ENCODE data around the gene RUNDC1.

The RUNDC1 gene

DNA sequence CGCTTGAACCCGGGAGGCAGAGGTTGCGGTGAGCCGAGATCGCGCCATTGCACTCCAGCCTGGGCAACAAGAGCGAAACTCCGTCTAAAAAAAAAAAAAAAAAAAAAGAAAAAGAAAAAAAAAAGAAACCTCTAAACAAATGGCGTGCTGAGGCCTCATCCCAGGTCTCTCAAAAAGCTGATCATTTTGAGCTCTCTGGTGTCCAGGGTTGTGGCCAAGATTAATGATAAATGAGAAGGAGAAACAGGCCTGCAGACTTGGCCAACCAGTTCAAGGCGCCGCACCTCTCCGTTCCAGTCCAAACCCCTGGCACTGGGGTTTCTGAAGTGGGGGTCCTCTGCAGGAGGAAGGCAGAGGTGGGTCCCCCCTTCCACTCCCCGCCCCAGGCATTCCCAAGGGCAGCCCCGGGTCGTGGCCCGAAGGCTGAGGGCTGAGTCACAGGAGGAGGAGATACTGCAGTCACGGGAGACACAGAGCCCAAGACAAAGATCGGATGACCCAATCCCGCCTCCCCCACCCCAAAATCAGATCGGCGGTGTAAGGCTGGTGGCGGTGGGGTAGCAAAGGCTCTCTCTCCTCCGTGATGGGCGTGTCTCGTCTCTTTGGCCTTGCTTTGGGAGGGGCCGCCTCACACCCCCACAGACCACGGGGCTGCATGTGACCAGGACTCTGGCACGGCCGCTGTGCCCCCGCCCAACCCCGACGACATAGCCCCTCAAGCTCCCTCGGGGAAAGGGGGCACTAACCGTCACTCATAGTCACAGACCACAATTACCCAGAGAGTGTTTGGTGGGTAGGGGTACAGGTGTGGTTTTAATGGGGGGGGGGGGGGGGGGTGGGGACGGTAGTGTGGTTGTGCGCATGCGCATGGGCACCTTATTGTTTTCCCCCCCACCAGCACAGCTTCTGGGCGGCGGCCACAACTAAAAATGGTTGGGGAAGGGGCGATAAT, 40.7 kb downstream of the RUNDC1 start:
- Histone ChIP-seq H3K9ac (ENCODE audit: low read length) (peak overlapping the region; percentile 88), H3K27ac (ENCODE audit: low read depth, low read length) (peak overlapping the region; percentile 76; the same call in 1 of the 2 replicates), H3K27me3 (ENCODE audit: control insufficient read depth, insufficient read depth, low read length) (no peaks in the 10 kb centered on the region), H3K36me3 (ENCODE audit: control insufficient read depth, insufficient read depth, low read length) (peaks cover 33% of the 10 kb centered on the region), H3K4me1 (ENCODE audit: control insufficient read depth, insufficient read depth, low read length) (peaks cover 20% of the 10 kb centered on the region), H3K4me3 (ENCODE audit: low read depth, low read length) (peak overlapping the region; percentile 100), H3K9me3 (ENCODE audit: control insufficient read depth, insufficient read depth, low read depth, low read length) (no peaks in the 10 kb centered on the region)

DNA sequence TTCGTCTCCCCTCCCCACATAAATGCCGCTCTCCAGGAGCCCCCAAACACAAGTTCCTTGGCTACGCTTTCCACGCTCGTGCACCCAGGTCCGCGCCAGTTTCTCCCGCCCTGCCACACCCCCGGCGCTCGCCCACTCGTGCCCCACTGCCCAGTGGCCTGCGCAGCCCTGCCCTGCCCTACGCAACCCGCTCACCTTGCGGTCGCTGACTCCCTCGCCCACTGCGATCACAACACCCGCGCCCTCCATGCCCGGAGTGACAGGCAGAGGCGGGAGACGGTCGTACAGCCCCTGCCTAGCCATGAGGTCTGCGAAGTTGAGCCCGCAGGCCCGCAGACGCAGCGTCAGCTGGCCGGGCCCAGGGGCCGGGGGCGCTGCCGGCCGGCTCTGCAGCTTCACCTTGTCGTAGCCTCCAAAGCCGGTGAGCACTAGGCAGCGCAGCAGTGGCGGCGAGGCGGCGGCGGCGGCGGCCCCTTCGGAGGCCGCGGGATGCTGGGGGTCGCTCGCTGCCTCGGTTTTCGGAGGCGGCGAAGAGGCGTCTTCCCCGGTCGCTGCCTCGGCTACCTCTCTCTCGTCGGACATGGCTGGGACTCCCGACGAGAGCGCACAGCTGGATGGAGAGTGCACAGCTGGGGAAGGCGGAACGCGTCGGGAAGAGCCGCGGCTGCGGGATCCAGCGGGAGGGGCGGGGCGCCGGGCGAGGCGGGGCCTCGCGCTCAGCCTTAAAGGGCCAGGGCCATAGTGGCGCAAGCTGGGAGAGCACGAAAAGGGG, 41.6 kb downstream of the RUNDC1 start, which contains the start of gene VAT1:
Gene VAT1, minus strand, starts transcription at position 645 of the 772 bp plus-strand sequence. Its CDS starts 63 bp downstream, at position 582.
- Histone ChIP-seq H3K4me1 (ENCODE audit: control insufficient read depth, insufficient read depth, low read length) (peaks cover 21% of the 10 kb centered on the region), H3K4me3 (ENCODE audit: low read depth, low read length) (peak within 1 kb of the TSS; percentile 100), H3K27ac (ENCODE audit: low read depth, low read length) (peak within 1 kb of the TSS; percentile 76; the same call in 1 of the 2 replicates), H3K9ac (ENCODE audit: low read length) (peak within 1 kb of the TSS; percentile 88), H3K36me3 (ENCODE audit: control insufficient read depth, insufficient read depth, low read length) (peaks cover 27% of the 10 kb centered on the region), H3K27me3 (ENCODE audit: control insufficient read depth, insufficient read depth, low read length) (no peaks in the 10 kb centered on the region), H3K9me3 (ENCODE audit: control insufficient read depth, insufficient read depth, low read depth, low read length) (no peaks in the 10 kb centered on the region)

DNA sequence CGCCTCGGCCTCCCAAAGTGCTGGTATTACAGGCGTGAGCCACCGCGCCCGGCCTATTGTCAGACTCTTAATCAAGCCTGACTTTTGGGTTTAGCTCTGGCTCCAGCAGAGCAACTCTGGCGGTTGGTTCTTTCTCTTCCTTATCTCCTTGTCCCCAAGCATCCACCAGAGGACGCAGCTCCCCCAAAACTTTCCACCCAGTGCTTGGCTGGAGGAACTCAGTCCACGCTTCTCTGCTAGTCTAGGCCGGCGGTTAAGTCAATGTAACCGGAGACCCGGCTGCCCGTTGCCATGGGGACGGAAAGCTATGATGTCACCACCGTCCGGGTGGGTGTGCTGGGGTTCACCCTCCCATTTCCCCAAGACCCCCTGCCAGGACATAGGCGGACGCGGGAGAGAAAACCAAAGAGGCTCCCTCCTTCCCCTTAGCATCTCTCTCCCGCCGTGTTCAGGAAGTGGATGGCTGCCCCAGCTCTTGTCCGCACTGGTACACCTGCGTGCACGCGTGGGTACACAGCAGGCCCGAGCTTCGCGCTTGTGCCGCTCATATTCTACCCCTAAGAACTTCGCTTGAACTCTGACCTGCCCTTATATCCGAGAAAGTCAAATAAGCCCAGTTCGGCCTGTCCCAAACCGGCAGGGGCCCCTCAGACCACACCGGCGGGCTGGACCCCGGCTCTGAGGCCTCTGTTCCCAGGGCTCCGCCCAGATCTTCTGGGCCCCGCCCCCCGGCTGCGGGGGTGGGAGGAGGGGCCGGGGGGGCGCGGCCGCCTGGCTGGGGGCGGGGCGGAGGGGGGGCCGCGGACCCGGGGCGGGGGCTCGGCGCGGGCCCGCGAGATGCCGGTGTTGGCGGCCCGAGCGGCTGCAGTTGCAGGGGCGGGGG, 44.3 kb downstream of the RUNDC1 start, which contains the start of gene RND2:
Gene RND2, plus strand, starts transcription at position 825 of the 883 bp plus-strand sequence. CDS start 117 bp downstream, outside the sequence.
- H3K4me3 ChIP-seq (ENCODE audit: low read depth, low read length) = peak within 1 kb of the TSS; percentile 90
- peaks cover 18% of the 10 kb centered on the region for H3K36me3 ChIP-seq (ENCODE audit: control insufficient read depth, insufficient read depth, low read length)
- no peaks in the 10 kb centered on the region for H3K9me3 ChIP-seq (ENCODE audit: control insufficient read depth, insufficient read depth, low read depth, low read length)
- peaks cover 34% of the 10 kb centered on the region for H3K4me1 ChIP-seq (ENCODE audit: control insufficient read depth, insufficient read depth, low read length)
- peak within 1 kb of the TSS; percentile 66 for H3K9ac ChIP-seq (ENCODE audit: low read length)
- no peaks in the 10 kb centered on the region for H3K27me3 ChIP-seq (ENCODE audit: control insufficient read depth, insufficient read depth, low read length)
- H3K27ac ChIP-seq (ENCODE audit: low read depth, low read length) = no peak within 1 kb of the TSS

DNA sequence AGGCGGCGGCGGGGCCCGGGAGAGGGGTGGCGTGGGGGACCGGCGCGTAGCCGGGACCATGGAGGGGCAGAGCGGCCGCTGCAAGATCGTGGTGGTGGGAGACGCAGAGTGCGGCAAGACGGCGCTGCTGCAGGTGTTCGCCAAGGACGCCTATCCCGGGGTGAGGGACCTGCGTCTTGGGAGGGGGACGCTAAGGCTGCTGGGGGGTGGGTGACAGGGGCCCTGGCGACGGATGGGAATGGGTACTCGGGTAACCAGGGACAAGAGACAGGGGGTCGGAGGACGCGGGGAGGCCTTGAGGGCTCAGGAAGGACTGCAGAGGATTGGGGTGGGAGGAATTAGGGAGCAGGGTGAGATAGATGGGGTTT, 44.9 kb downstream of the RUNDC1 start:
- H3K27ac ChIP-seq (ENCODE audit: low read depth, low read length) = no peak overlapping the region
- peaks cover 33% of the 10 kb centered on the region for H3K4me1 ChIP-seq (ENCODE audit: control insufficient read depth, insufficient read depth, low read length)
- no peaks in the 10 kb centered on the region for H3K9me3 ChIP-seq (ENCODE audit: control insufficient read depth, insufficient read depth, low read depth, low read length)
- no peaks in the 10 kb centered on the region for H3K27me3 ChIP-seq (ENCODE audit: control insufficient read depth, insufficient read depth, low read length)
- peak overlapping the region; percentile 68 for H3K4me3 ChIP-seq (ENCODE audit: low read depth, low read length)
- H3K9ac ChIP-seq (ENCODE audit: low read length) = peak overlapping the region; percentile 58
- peaks cover 12% of the 10 kb centered on the region for H3K36me3 ChIP-seq (ENCODE audit: control insufficient read depth, insufficient read depth, low read length)

DNA sequence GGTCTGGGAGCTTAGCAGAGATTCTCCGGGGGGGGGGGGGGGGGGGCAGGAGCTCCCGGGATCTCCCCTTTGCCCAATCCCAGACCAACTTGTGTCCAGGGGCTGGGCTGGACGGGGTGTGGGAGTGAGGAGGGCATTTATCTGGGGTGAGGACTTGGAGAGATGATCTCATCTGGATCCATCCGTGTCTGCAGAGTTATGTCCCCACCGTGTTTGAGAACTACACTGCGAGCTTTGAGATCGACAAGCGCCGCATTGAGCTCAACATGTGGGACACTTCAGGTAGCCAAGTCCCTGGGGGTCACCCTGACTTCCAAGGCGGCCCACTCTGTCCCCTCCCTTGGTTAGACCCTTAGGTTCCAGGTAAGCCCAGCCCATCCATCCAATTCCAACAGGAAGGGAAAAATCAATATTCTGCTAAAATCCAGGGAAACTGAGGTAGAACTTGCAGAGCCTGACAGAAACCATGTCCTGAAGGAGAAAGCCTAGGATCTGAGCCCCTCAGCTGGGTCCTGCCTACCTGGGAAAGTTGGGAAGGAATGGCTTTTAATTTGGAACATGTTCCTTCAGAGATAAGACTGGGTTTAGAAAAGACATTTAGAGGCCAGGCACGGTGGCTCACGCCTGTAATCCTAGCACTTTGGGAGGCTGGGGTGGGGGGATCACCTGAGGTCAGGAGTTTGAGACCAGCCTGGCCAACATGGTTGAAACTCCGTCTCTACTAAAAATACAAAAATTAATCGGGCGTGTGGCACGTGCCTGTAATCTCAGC, 45.6 kb downstream of the RUNDC1 start:
- H3K9ac ChIP-seq (ENCODE audit: low read length) = no peak overlapping the region
- peak overlapping the region; percentile 68 for H3K4me3 ChIP-seq (ENCODE audit: low read depth, low read length)

DNA sequence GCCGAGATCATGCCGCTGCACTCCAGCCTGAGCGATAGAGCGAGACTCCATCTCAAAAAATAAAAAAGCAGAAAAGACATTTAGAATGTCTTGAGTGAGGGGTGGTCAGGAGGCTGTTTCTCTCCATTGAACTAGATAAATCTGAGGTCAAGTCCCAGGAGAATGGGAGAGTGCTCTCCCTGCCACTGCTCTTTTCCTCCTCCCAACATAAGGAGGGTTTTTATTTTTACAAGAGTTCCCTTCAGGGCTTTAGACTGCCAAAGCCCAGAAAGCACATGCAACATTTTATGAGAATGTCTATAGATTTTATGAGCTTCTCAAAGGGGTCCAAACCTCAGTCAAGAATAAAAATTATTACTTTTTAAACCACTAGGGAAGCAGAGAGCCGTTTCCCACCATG, 46.2 kb downstream of the RUNDC1 start:
- Histone ChIP-seq H3K9ac (ENCODE audit: low read length) (no peak overlapping the region), H3K36me3 (ENCODE audit: control insufficient read depth, insufficient read depth, low read length) (peaks cover 12% of the 10 kb centered on the region), H3K4me3 (ENCODE audit: low read depth, low read length) (no peak overlapping the region), H3K27ac (ENCODE audit: low read depth, low read length) (no peak overlapping the region), H3K4me1 (ENCODE audit: control insufficient read depth, insufficient read depth, low read length) (peaks cover 37% of the 10 kb centered on the region), H3K27me3 (ENCODE audit: control insufficient read depth, insufficient read depth, low read length) (no peaks in the 10 kb centered on the region), H3K9me3 (ENCODE audit: control insufficient read depth, insufficient read depth, low read depth, low read length) (no peaks in the 10 kb centered on the region)

More for the DNA sequence above, 45.6 kb downstream of the RUNDC1 start:
- H3K36me3 ChIP-seq (ENCODE audit: control insufficient read depth, insufficient read depth, low read length) = peaks cover 12% of the 10 kb centered on the region
- peaks cover 31% of the 10 kb centered on the region for H3K4me1 ChIP-seq (ENCODE audit: control insufficient read depth, insufficient read depth, low read length)
- H3K27me3 ChIP-seq (ENCODE audit: control insufficient read depth, insufficient read depth, low read length) = no peaks in the 10 kb centered on the region
- H3K27ac ChIP-seq (ENCODE audit: low read depth, low read length) = no peak overlapping the region
- H3K9me3 ChIP-seq (ENCODE audit: control insufficient read depth, insufficient read depth, low read depth, low read length) = no peaks in the 10 kb centered on the region

DNA sequence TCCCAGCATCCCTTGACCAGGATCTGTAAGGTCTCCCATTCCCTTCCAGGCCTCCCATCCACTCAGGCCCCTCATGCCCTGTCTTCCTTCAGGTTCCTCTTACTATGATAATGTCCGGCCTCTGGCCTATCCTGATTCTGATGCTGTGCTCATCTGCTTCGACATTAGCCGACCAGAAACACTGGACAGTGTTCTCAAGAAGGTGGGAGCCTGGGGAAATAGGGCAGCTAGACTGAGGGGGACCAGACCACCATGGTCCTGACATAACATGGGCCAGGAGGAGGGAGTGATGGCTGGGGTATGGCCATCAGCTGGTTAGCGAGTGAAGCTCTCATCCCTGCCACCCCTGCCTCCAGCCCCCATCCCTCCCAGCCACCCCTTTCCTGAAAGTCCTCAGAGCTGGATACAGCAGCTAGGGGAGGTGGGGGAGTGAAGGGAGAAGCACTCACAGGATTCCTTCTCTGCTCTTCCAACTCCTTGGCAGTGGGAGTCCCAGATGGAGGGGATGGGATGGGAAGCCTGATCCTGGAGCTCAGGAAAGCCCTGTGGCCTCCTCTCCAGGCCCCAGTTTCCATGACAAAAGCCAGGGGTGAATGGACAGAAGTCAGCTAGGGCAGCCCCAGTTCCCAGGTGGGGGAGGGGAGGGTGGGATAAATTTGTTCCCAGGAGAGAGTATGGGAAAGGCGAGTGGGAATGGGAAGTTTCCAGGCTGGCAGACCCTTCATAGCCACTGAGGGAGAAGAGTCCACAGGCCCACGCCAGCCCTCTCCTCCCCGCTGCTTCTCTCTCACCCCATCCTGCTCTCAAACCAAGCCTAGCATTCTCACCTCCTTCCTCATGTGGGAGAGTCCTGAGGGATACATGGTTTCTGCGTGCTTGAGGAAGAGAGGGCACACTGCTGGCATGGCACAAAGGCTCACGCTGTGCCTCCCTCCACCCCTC, 47.0 kb downstream of the RUNDC1 start:
- no peaks in the 10 kb centered on the region for H3K27me3 ChIP-seq (ENCODE audit: control insufficient read depth, insufficient read depth, low read length)
- peaks cover 39% of the 10 kb centered on the region for H3K4me1 ChIP-seq (ENCODE audit: control insufficient read depth, insufficient read depth, low read length)
- H3K27ac ChIP-seq (ENCODE audit: low read depth, low read length) = no peak overlapping the region
- H3K9ac ChIP-seq (ENCODE audit: low read length) = no peak overlapping the region
- peaks cover 12% of the 10 kb centered on the region for H3K36me3 ChIP-seq (ENCODE audit: control insufficient read depth, insufficient read depth, low read length)
- H3K4me3 ChIP-seq (ENCODE audit: low read depth, low read length) = no peak overlapping the region; the same call in 1 of the 2 replicates
- no peaks in the 10 kb centered on the region for H3K9me3 ChIP-seq (ENCODE audit: control insufficient read depth, insufficient read depth, low read depth, low read length)

DNA sequence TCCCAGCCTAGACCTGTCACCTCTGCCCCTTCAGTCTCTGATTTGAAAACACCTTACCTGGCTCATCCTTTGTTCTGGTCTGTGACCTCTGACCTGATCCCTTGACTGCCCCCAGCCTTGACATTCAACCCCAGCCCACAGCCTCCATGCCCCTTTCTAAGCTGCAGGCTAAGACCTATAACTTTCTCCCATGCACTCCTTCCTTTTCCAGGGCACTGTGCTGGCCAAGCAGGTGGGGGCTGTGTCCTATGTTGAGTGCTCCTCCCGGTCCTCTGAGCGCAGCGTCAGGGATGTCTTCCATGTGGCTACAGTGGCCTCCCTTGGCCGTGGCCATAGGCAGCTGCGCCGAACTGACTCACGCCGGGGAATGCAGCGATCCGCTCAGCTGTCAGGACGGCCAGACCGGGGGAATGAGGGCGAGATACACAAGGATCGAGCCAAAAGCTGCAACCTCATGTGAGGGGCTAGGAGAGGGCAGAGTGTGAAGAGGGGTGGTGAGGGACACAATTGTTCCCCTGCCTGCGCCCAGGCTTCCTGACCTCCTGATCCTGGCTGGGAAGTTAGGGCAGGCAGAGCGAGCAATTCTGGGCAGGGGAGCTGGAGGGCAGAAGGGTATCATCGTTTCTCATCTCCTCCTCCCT, 48.0 kb downstream of the RUNDC1 start:
- Histone ChIP-seq H3K27ac (ENCODE audit: low read depth, low read length) (no peak overlapping the region), H3K4me3 (ENCODE audit: low read depth, low read length) (no peak overlapping the region)

More for the DNA sequence above, 48.0 kb downstream of the RUNDC1 start:
- Histone ChIP-seq H3K9me3 (ENCODE audit: control insufficient read depth, insufficient read depth, low read depth, low read length) (no peaks in the 10 kb centered on the region), H3K27me3 (ENCODE audit: control insufficient read depth, insufficient read depth, low read length) (no peaks in the 10 kb centered on the region), H3K9ac (ENCODE audit: low read length) (no peak overlapping the region), H3K4me1 (ENCODE audit: control insufficient read depth, insufficient read depth, low read length) (peaks cover 41% of the 10 kb centered on the region), H3K36me3 (ENCODE audit: control insufficient read depth, insufficient read depth, low read length) (peaks cover 12% of the 10 kb centered on the region)
